Testis (tissue), 5 donors: ENCODE measurements around the gene TLCD3A. TPM values are rescaled to one million over a fixed set of nuclear protein-coding genes. Genes with fewer than 3 reads are reported as not detected.
A peak's percentile ranks its signal among the peaks of the same experiment; 100 is the strongest.

Experiments used
- DNase-seq: peaks from one replicate; pipeline ENCODE4 v3.0.0-alpha.2; 2019
- H3K27ac ChIP-seq, 2 donors: fragments of 200-600 bp; sonication (generic); one replicate each; pipeline ENCODE4 v1.5.1; 2019
- H3K27me3 ChIP-seq: fragments of 200-600 bp; sonication (generic); one replicate; pipeline ENCODE4 v1.5.1; 2019
- H3K36me3 ChIP-seq: fragments of 200-600 bp; sonication (generic); one replicate; pipeline ENCODE4 v1.5.1; 2017; ENCODE audit warnings: low read depth; ENCODE audit errors: missing control alignments
- H3K4me1 ChIP-seq: fragments of 200-600 bp; sonication (generic); one replicate; pipeline ENCODE4 v1.5.1; 2019
- H3K4me3 ChIP-seq, 2 donors: fragments of 200-600 bp; sonication (generic); one replicate each; pipeline ENCODE4 v1.5.1; 2017 to 2019
- H3K9me3 ChIP-seq: fragments of 200-600 bp; sonication (generic); one replicate; pipeline ENCODE4 v1.5.1; 2017
- POLR2A ChIP-seq: fragments of 450-650 bp; IDR thresholded peaks from one replicate; pipeline ENCODE4 v1.6.1; 2017; ENCODE audit warnings: antibody characterized with exemption, mild to moderate bottlenecking, moderate library complexity
- WGBS, 2 donors: methylation state at CpG; one replicate each; pipeline ENCODE4 v1.1.5; 2018; 5-methylcytosine and 5-hydroxymethylcytosine counted together
- intact Hi-C: fragments of 100-400 bp; cut with DNase I; formaldehyde crosslinking; loops from one replicate; pipeline ENCODE4 v1.15.1; 2023; ENCODE audit warnings: low total_unique reads
- long read RNA-seq, 2 donors: transcript quantifications; one replicate each; lab custom pipeline, GENCODE V29; 2026
- polyA plus RNA-seq: library from polyadenylated mRNA; stranded (reverse); fragments of 350-450 nt; fragmentation: Illumina TruSeq; extraction: RNeasy Lipid Tissue Mini Kit (QIAGEN cat#74804); gene quantifications from one replicate; pipeline ENCODE4 v1.2.3, GENCODE V29; 2014; ENCODE audit warnings: low read depth, low replicate concordance; ENCODE audit not compliant: insufficient read depth
- total RNA-seq, 2 donors: library from RNA; depleted of rRNA; stranded (reverse); fragments of >200 nt; gene quantifications; one replicate each; pipeline ENCODE4 v1.2.3, GENCODE V29; 2016
- TF ChIP-seq, protein P1 (sequence below), 3 experiments: fragments of 450-650 bp in 2 of 3; fragments of 200-600 bp in 1 of 3; sonication (generic) in 1 of 3; IDR thresholded peaks; one replicate each; pipeline ENCODE4 v1.5.1; 2016 to 2019; ENCODE audit warnings: antibody characterized with exemption in 3 of 3, mild to moderate bottlenecking in 2 of 3, moderate library complexity in 1 of 3

Gene TLCD3A
- 10 to 100 TPM in 1 of 2 donors, 1 to 10 TPM in 1; 5.8 to 14.8 TPM for total RNA-seq
- 20.9 TPM for polyA plus RNA-seq
- long read RNA-seq, donor 1, partial matches to known transcripts: 0 of 13 reads
- long read RNA-seq, donor 1, other reads (novel, unspliced or antisense): 8 of 13 reads
- long read RNA-seq, donor 2, partial matches to known transcripts: 0 of 2 reads
- long read RNA-seq, donor 2, other reads (novel, unspliced or antisense): 0 of 2 reads

DNA sequence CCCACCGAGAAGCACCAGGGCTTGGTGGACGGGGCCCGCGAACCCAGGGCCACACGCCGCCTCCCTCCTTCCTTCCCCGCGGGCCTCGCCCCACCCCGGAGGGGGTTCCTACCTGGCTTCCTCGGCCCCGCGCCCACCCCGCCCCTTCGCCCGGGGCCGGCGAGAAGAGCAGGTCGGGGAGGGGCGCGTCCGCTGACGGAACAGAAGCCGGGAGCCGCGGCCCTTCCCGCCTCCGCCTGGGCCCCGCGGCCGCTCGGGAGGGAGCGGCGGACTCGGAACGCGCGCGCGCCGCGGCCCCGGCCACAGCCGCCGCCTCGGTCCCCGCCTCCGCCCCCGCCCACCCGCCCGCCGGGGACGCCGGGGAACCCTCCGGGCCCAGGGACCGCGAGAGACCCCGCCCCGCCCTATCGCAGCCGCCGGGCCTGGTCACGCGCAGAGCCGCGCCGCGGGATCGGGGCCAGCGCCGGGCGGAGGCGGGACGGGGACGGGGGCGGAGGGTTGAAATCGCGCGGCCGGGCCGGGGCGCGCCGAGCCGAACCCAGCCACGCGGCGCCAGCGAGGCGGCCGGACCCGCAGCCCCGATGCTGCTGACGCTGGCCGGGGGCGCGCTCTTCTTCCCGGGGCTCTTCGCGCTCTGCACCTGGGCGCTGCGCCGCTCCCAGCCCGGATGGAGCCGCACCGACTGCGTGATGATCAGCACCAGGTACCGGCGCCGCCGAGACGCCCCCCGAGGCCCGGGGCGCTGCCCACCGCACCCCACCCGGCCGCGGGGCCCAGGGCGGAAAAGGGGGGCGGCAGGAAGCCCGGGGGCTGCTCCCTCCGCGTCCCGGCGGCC, at the start of gene TLCD3A:
Gene TLCD3A, plus strand, starts transcription at position 530 of the 835 bp plus-strand sequence. Its CDS starts 52 bp downstream, at position 582.
- peaks cover 9% of the 10 kb centered on the region for H3K4me1 ChIP-seq
- DNase-seq: peak; percentile 56
- peak within 1 kb of the TSS; percentile 55 to 68 for H3K27ac ChIP-seq
- TF ChIP-seq, protein P1, sequence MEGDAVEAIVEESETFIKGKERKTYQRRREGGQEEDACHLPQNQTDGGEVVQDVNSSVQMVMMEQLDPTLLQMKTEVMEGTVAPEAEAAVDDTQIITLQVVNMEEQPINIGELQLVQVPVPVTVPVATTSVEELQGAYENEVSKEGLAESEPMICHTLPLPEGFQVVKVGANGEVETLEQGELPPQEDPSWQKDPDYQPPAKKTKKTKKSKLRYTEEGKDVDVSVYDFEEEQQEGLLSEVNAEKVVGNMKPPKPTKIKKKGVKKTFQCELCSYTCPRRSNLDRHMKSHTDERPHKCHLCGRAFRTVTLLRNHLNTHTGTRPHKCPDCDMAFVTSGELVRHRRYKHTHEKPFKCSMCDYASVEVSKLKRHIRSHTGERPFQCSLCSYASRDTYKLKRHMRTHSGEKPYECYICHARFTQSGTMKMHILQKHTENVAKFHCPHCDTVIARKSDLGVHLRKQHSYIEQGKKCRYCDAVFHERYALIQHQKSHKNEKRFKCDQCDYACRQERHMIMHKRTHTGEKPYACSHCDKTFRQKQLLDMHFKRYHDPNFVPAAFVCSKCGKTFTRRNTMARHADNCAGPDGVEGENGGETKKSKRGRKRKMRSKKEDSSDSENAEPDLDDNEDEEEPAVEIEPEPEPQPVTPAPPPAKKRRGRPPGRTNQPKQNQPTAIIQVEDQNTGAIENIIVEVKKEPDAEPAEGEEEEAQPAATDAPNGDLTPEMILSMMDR (IDR thresholded peaks at IDR 0.05): no peak
- no peak for TF ChIP-seq POLR2A
- no peaks in the 10 kb centered on the region for H3K36me3 ChIP-seq
- 0% methylated on average over 17 to 23 of the region's 126 CpGs for WGBS, 2 donors
- H3K9me3 ChIP-seq: no peaks in the 10 kb centered on the region
- intact Hi-C loops: no loop called here
- peak within 1 kb of the TSS; percentile 66 to 80 for H3K4me3 ChIP-seq
- H3K27me3 ChIP-seq: no peaks in the 10 kb centered on the region

DNA sequence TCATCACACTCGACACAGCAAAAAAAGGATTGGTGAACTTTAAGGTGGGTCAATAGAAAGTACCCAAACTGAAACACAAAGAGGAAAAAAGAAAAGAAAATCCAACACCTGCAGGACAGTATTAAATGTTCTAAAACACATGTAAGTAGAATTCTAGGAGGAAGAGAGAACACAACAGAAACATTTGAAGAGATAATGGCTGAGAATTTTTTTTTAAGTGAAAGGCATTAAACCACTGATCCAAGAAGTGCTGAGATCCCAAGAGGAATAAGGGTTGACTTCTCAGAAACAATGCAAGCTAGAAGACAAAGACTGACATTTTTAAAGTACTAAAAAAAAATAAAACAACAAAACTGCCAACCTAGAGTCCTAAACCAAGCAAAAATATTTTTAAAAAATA, 49.4 kb upstream of the TLCD3A start:
- Histone ChIP-seq H3K4me3 (no peak overlapping the region), H3K27me3 (no peaks in the 10 kb centered on the region), H3K9me3 (no peaks in the 10 kb centered on the region), H3K27ac (no peak overlapping the region), H3K36me3 (no peaks in the 10 kb centered on the region), H3K4me1 (no peaks in the 10 kb centered on the region)
- TF ChIP-seq POLR2A: no peak
- TF ChIP-seq, protein P1 (IDR thresholded peaks at IDR 0.05): no peak
- DNase-seq: no peak
- WGBS, 2 donors: 93 to 100% methylated on average over 1 of the region's 1 CpG
- intact Hi-C loops: no loop called here

DNA sequence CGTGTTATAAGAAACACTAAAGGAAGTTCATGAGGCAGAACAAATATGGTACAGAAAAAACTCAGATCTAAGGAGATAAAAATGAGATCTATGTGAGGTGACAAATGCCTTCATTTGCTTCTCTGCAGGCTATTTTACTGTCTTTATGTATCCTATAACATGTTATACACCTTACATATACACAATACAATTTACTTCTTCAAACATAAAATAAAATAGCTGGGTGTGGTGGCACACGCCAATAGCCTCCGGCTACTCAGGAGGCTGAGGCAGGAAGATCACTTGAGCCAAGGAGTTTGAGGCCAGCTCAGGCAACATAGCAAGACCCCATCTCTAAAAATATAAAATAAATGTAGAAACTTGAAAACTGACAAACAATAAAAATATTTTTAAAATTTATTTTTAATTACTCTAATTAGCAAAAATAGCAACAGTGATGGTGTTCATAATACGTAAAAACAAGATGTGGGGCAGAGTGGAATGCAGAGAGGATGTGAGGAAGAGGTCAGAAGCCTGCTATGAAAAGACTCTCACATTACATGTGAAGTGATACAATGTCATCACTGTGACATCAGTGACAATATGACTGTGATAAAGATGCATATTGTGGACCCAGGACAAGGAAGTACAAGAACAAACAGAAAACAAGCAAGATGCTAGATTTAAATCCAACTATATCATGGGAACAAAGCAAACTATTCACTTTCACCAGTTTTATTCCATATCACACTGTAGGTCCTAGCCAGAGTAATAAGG, 48.7 kb upstream of the TLCD3A start:
- DNase-seq: no peak
- Histone ChIP-seq H3K36me3 (no peaks in the 10 kb centered on the region), H3K27me3 (no peaks in the 10 kb centered on the region), H3K27ac (no peak overlapping the region), H3K4me1 (peaks cover 3% of the 10 kb centered on the region), H3K4me3 (no peak overlapping the region), H3K9me3 (no peaks in the 10 kb centered on the region)
- intact Hi-C loops: no loop called here
- TF ChIP-seq POLR2A: no peak
- TF ChIP-seq, protein P1 (IDR thresholded peaks at IDR 0.05): no peak
- WGBS, 2 donors: 88 to 92% methylated on average over 4 of the region's 4 CpGs

DNA sequence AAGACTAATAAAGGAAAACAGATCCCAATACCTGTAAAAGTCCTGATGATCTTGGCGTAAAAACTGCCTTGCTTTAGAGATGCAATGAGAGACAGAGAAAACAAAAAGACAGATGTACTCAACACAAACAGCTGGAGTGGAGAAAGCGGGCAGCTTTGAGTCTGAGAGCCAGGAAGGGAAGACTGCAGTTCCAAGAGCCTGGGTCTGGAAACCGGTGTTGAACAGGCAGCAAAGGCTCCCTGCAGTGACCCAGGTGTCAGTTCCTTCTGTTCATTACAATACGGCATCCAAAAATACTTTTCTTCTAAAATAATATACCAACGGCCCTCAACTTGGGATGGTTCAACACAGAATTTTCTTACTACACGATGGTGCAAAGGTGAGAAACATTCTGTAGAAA, 47.4 kb upstream of the TLCD3A start:
- no peaks in the 10 kb centered on the region for H3K36me3 ChIP-seq
- DNase-seq: no peak
- no peak overlapping the region for H3K27ac ChIP-seq
- no peaks in the 10 kb centered on the region for H3K27me3 ChIP-seq
- intact Hi-C loops: no loop called here
- 92 to 96% methylated on average over 6 of the region's 6 CpGs for WGBS, 2 donors
- peaks cover 4% of the 10 kb centered on the region for H3K4me1 ChIP-seq
- TF ChIP-seq POLR2A: no peak
- TF ChIP-seq, protein P1 (IDR thresholded peaks at IDR 0.05): no peak
- H3K9me3 ChIP-seq: no peaks in the 10 kb centered on the region
- no peak overlapping the region for H3K4me3 ChIP-seq
